Upper lobe of left lung (tissue), 4 donors: ENCODE data around the gene ATP1B2.

ENCODE experiments used
- CTCF ChIP-seq, 6 experiments: fragments of 450-650 bp in 4 of 6; fragments of 200-600 bp in 2 of 6; sonication (generic) in 2 of 6; IDR thresholded peaks; one replicate each; pipeline ENCODE4 v1.5.1; 2016 to 2019; ENCODE audit warnings: antibody characterized with exemption in 6 of 6
- POLR2A ChIP-seq, 4 donors: fragments of 450-650 bp; IDR thresholded peaks; one replicate each; pipeline ENCODE4 v1.5.1; 2016 to 2017; ENCODE audit warnings: antibody characterized with exemption in 4 of 4, mild to moderate bottlenecking in 2 of 4

GRCh38 chr17:7687908-7688807, 37.4 kb downstream of the ATP1B2 start, which contains the start of gene WRAP53:
- TF ChIP-seq CTCF (IDR thresholded peaks at IDR 0.05): peak; percentile 96 to 100 (median 98)
- peak in 2 of 4 donors; percentile 32 to 47 for TF ChIP-seq POLR2A (IDR thresholded peaks at IDR 0.05)
